Measurements from ENCODE around the gene PRKAA2.

PRKAA2 gene

GRCh38 chr1:56726706-56727105 lies 81.6 kb downstream of the PRKAA2 start:
- DNase-seq, result no peak

GRCh38 chr1:56728964-56729363 lies 83.8 kb downstream of the PRKAA2 start:
- no peak for DNase-seq

- DNase-seq, result no peak
Observed at GRCh38 chr1:56745231-56745630, 100.1 kb downstream of the PRKAA2 start.

- DNase-seq, result no peak
Observed at GRCh38 chr1:56754708-56755479, 109.8 kb downstream of the PRKAA2 start.

- DNase-seq, result no peak
Observed at GRCh38 chr1:56755911-56756310, 110.8 kb downstream of the PRKAA2 start.

- no peak for DNase-seq
Observed at GRCh38 chr1:56758135-56758534, 113.0 kb downstream of the PRKAA2 start.

GRCh38 chr1:56758794-56759193 lies 113.7 kb downstream of the PRKAA2 start:
- DNase-seq, result no peak

All from AML-193 (cell line).